Measurements from ENCODE around the gene TPM1.

DNA sequence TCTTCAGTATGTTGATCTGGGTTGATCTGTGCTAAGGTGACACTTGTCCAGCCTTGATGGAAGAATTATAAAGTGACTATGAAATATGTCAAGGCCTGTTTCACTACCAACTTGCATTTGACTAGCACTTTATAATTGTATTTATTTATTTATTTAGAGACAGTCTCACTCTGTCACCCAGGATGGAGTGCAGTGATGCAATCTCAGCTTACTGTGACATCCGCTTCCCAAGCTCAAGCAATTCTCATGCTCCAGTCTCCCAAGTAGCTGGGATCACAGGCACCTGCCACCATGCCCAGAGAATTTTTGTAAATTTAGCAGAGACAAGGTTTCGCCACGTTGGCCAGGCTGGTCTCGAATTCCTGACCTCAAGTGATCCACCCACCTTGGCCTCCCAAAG lies 53.6 kb downstream of the TPM1 start:
- TF ChIP-seq, protein P1, sequence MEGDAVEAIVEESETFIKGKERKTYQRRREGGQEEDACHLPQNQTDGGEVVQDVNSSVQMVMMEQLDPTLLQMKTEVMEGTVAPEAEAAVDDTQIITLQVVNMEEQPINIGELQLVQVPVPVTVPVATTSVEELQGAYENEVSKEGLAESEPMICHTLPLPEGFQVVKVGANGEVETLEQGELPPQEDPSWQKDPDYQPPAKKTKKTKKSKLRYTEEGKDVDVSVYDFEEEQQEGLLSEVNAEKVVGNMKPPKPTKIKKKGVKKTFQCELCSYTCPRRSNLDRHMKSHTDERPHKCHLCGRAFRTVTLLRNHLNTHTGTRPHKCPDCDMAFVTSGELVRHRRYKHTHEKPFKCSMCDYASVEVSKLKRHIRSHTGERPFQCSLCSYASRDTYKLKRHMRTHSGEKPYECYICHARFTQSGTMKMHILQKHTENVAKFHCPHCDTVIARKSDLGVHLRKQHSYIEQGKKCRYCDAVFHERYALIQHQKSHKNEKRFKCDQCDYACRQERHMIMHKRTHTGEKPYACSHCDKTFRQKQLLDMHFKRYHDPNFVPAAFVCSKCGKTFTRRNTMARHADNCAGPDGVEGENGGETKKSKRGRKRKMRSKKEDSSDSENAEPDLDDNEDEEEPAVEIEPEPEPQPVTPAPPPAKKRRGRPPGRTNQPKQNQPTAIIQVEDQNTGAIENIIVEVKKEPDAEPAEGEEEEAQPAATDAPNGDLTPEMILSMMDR (IDR thresholded peaks at IDR 0.05): no peak
- no peak for TF ChIP-seq POLR2A (IDR thresholded peaks at IDR 0.05)
